WERI-Rb-1 (cell line): ENCODE data around the gene BEGAIN.

ENCODE experiments used
- DNase-seq: peaks from one replicate; pipeline ENCODE4 v3.0.0-alpha.2; 2020
- H3K27ac ChIP-seq: fragments of 250-450 bp; sonication (Bioruptor Pico); 2 replicates; pipeline ENCODE4 v1.5.1; 2020; ENCODE audit warnings: mild to moderate bottlenecking, moderate library complexity
- H3K27me3 ChIP-seq: fragments of 250-450 bp; sonication (Bioruptor Pico); 2 replicates; pipeline ENCODE4 v1.5.1; 2021; ENCODE audit warnings: mild to moderate bottlenecking, low read depth, moderate library complexity; ENCODE audit not compliant: insufficient read depth, severe bottlenecking
- H3K36me3 ChIP-seq: fragments of 250-450 bp; sonication (Bioruptor Pico); 2 replicates; pipeline ENCODE4 v1.5.1; 2020; ENCODE audit warnings: mild to moderate bottlenecking, moderate library complexity
- H3K4me3 ChIP-seq: 2 replicates; pipeline ENCODE4 v1.5.1; 2011; ENCODE audit warnings: low read depth, mild to moderate bottlenecking, control low read depth, low read length
- H3K9me3 ChIP-seq: fragments of 250-450 bp; sonication (Bioruptor Pico); 2 replicates; pipeline ENCODE4 v1.5.1; 2021; ENCODE audit warnings: mild to moderate bottlenecking, moderate library complexity; ENCODE audit not compliant: severe bottlenecking
- CTCF ChIP-seq: IDR thresholded peaks from 2 replicates; pipeline ENCODE4 v1.5.1; 2011; ENCODE audit warnings: low read depth, mild to moderate bottlenecking, control low read depth, inconsistent platforms, low read length

Gene BEGAIN

DNA sequence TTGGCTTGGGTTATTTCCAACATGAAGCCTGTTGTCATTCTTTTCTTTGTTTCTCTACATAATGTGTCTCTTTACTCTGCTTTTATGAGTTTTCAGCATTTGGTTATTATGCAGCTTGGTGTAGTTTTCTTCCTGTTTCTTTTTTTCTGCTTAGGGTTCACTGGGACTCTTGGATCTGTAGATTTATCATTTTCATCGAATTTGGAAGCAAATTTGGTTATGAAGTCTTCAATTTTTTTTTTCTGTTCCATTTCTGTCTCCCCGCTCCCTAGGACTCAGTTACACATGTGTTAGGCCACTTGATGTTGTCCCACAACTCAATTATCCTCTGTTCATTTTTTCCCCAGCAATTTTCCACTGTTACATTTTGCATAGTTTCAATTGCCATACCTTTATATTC lies 13.8 kb upstream of the BEGAIN start:
- H3K36me3 ChIP-seq: no peaks in the 10 kb centered on the region
- H3K4me3 ChIP-seq: no peak overlapping the region
- H3K9me3 ChIP-seq: peaks cover 16% of the 10 kb centered on the region
- no peak overlapping the region for H3K27ac ChIP-seq
- TF ChIP-seq CTCF: no peak
- H3K27me3 ChIP-seq: no peaks in the 10 kb centered on the region
- DNase-seq: no peak

DNA sequence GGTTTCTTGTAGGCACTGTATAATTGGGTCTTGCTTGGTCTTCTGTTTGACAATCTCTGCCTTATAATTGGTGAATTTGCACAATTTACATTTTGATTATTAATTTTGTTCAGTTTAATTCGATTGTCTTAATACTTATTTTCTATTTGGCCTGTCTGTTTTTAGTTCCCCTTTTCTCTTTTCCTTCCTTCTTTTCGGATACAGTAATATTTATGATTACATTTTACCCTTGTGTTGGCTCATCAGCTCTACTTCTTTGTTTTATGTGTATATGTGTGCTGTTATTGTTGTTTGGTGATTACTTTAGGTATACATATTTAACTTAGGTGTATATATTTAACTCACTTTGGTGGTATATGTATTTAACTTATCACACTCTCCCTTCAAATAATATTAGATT lies 12.8 kb upstream of the BEGAIN start:
- no peaks in the 10 kb centered on the region for H3K27me3 ChIP-seq
- TF ChIP-seq CTCF: no peak
- no peak for DNase-seq
- no peak overlapping the region for H3K4me3 ChIP-seq
- H3K36me3 ChIP-seq: no peaks in the 10 kb centered on the region
- no peak overlapping the region for H3K27ac ChIP-seq
- H3K9me3 ChIP-seq: peaks cover 16% of the 10 kb centered on the region

DNA sequence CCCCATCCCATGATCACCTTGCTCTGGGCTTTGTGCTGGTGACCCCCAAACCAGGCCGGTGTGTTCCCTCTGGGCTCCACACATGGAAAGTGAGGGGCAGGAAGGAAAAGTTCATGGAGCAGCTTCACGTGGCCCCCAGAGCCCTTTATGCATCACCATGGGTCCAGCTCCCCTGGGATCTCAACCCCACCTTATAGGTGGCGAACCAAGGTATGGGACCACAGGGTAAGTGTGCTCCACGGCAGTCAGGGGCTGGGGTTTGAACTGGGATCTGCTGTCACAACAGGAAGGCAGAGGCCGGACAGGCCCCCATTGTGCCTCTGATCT lies 7.4 kb upstream of the BEGAIN start:
- Histone ChIP-seq H3K4me3 (no peak overlapping the region), H3K9me3 (no peaks in the 10 kb centered on the region), H3K27me3 (no peaks in the 10 kb centered on the region), H3K27ac (no peak overlapping the region), H3K36me3 (no peaks in the 10 kb centered on the region)
- DNase-seq: no peak
- no peak for TF ChIP-seq CTCF

DNA sequence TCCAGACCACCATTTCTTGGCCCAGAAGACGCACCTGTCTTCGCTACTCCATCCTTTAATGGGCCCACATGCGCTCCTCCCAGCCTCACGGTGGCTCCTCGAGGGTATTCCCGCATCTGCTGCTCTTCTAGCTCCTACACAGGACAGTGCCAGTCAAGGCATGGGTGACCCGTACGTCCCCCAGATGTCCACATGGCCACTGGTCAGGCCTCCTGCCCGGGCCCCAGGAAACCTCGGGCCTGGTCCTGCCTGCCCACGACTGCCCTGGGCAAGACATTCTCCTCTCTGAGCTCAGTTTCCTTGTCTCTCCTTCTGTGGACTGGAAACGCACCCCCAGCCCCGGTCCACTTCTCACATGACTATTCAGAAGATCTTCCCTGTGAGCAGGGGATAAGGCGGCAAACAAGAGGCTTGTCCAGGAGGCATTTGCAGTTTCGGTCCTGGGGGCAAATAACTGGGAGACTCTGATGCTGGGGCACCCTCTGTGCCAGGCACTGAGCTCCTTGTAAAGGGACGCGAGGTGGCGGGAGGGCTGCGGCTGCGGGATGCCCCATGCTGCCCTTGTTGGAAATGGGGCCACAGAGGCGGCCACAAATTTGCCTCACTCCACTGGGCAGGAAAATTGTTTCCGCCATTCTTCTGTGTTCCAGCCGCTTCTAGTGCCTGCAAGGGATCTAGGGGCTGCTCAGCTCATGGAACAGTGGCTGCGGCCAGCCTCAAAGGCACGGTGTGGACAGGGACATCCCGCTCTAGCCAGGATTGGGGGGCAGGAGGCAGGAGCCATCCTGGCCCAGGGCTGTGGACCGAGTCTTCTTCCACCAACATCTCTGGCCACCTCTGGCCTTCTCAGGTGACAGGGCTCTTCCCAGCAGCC lies 6.8 kb upstream of the BEGAIN start:
- Histone ChIP-seq H3K27ac (no peak overlapping the region), H3K27me3 (no peaks in the 10 kb centered on the region), H3K4me3 (no peak overlapping the region), H3K9me3 (no peaks in the 10 kb centered on the region), H3K36me3 (no peaks in the 10 kb centered on the region)
- no peak for DNase-seq
- TF ChIP-seq CTCF: no peak

DNA sequence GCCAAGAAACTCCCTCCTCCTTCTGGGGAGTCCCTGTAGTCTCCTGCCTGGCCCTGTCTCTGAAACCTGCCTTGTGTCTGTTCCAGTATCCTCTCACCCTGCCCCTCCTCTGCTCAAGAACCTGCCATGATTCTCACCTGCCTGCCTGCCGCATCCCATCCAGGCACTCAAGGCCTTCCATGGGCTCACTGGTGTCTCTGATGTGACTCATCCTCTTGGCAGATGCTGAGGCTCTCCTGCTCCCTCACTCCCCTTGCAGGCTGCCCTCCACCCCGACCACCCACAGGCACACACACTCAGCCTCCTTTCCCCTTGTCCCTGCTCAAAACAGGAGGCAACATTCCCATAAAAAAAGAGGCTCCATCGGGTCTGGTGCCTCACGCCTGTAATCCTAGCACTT lies 5.8 kb upstream of the BEGAIN start:
- DNase-seq: no peak
- H3K9me3 ChIP-seq: no peaks in the 10 kb centered on the region
- no peak overlapping the region for H3K4me3 ChIP-seq
- no peaks in the 10 kb centered on the region for H3K36me3 ChIP-seq
- H3K27me3 ChIP-seq: no peaks in the 10 kb centered on the region
- TF ChIP-seq CTCF: no peak
- H3K27ac ChIP-seq: no peak overlapping the region

DNA sequence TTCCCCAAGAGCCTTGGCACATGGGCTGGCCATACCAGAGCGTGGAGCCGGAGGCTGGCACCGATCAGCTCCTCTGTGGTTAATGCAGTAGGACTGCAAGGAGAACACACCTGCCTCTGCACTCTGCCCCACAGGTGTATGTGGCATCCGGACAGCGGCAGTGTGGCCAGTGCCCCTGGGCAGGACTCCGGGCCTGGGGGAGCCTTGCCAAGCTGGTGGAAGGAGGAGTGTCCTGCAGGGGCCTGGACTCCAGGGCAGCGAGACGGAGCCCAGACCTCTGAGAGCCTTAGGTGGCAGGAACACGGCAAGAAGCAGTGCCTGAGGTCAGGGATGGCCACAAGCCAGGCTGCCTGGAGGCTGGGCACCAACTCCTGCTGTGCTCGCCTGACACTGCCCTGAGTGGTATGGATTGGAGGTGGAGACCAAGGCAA lies 5.3 kb upstream of the BEGAIN start:
- Histone ChIP-seq H3K27ac (no peak overlapping the region), H3K9me3 (no peaks in the 10 kb centered on the region), H3K27me3 (no peaks in the 10 kb centered on the region), H3K36me3 (no peaks in the 10 kb centered on the region), H3K4me3 (no peak overlapping the region)
- no peak for DNase-seq
- no peak for TF ChIP-seq CTCF
